H1 (cell line): Measurements from ENCODE around the gene TTC24.

ENCODE experiments used
- POLR2A ChIP-seq, 2 experiments: IDR thresholded peaks; 1 replicate in 1 of 2; 2 replicates in 1 of 2; pipeline ENCODE4 v1.6.1; 2011; ENCODE audit warnings: low read depth in 2 of 2, low read length in 2 of 2, mild to moderate bottlenecking in 2 of 2; ENCODE audit errors: control extremely low read depth in 1 of 2
- POLR2AphosphoS5 ChIP-seq: IDR thresholded peaks from 2 replicates; pipeline ENCODE4 v1.6.1; 2011; ENCODE audit warnings: low read depth, low read length
- RNF2 ChIP-seq: fragments of 200-900, 300-1000 bp; sonication (generic); IDR thresholded peaks from 2 replicates; pipeline ENCODE4 v1.7.1; 2016; ENCODE audit warnings: borderline replicate concordance, low read depth, mild to moderate bottlenecking, antibody characterized with exemption, low read length; ENCODE audit not compliant: poor library complexity, severe bottlenecking; ENCODE audit errors: missing control alignments
- SUZ12 ChIP-seq: fragments of 200-600 bp; sonication (generic); IDR thresholded peaks from 2 replicates; pipeline ENCODE4 v1.6.1; 2012; ENCODE audit warnings: mild to moderate bottlenecking, inconsistent platforms, low read length, moderate library complexity, mixed read lengths
- YY1 ChIP-seq: IDR thresholded peaks from 2 replicates; pipeline ENCODE4 v1.6.1; 2011; ENCODE audit warnings: low read depth, mild to moderate bottlenecking, low read length

DNA sequence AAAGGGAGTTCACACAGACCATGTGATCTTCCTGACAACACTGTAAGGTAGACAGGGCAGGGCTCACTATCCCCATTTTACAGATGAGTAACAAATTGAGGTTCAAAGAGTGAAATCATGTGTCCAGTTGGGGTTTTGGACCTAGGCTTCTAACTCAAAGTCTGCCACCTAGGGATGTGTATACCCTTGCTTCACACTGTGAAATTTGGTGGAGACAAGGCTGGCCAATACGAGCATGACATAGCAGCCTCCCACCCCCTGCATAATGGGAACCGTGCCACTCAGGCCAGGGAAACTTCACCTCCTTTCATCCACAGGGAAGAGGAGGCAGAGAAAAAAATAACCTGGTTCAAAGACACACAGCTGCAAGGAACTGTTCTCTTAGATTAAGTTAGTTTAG, 14.0 kb upstream of the TTC24 start:
- TF ChIP-seq SUZ12 (no peak), POLR2AphosphoS5 (no peak), POLR2A (IDR thresholded peaks at IDR 0.05; ENCODE audit: control extremely low read depth in 1 of 2, low read depth in 2 of 2, low read length in 2 of 2) (no peak), YY1 (no peak), RNF2 (no peak)
